NCI-H128 (cell line): ENCODE data around the gene ADAMTS13.

Experiments used
- DNase-seq: peaks from one replicate; lab custom pipeline; 2025; ENCODE audit not compliant: unreplicated experiment; lab: John Stamatoyannopoulos, UW

Gene ADAMTS13

DNA sequence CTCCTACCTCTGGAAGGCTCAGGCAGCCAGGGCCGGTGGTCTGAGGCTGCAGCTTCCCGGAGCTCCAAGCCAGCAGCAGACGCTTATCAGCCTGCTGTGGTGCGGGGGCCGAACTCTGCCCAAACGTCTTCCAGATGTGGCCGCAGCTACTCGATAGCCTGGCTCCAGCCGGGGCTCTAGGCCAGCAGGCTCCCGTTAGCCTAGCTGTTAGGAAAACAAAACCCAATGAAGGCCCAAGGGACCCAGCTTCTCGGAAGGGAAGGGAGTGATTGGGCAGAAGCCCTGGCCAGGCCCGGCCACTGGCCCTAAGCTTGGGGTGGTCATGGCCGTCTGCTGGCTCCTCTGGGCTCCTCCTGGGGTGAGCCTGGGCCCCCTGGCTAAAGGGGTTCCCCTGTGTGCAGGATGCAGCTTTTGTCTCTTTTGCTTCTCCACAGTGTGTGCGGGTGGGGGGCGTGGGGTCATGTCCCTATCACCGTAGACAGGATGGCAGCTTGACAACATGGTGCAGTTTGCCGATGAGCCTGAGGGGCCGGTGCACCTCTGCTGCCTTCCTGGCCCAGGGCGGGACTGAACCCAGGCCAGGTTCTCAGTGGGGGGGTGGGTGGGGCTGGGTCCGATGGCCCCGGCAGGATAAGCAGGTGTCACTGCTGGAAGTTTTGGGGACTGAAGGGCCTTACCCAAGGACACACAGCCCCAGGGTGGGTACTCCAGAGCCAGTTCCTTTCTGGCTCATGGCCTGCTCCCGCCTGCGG is 83.9 kb downstream of the ADAMTS13 start:
- no peak for DNase-seq

DNA sequence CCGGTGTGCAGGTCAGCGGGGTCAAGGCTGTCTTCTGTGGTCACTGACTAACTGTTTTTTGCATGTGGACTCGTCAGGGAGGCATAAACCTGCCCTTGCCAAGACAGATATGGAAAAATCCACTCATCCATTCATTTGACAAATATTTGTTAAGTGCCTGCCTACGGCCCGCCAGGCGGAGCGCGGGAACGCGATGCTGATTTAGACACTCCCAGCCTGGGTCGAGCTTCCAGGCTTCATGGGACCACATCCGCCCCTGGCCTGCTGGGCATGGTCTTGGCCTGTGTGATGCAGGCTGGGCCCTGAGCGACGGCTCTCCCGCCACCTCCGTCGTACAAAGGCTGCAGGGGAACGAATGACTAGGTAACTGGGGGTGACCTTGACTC is 84.5 kb downstream of the ADAMTS13 start:
- no peak for DNase-seq

DNA sequence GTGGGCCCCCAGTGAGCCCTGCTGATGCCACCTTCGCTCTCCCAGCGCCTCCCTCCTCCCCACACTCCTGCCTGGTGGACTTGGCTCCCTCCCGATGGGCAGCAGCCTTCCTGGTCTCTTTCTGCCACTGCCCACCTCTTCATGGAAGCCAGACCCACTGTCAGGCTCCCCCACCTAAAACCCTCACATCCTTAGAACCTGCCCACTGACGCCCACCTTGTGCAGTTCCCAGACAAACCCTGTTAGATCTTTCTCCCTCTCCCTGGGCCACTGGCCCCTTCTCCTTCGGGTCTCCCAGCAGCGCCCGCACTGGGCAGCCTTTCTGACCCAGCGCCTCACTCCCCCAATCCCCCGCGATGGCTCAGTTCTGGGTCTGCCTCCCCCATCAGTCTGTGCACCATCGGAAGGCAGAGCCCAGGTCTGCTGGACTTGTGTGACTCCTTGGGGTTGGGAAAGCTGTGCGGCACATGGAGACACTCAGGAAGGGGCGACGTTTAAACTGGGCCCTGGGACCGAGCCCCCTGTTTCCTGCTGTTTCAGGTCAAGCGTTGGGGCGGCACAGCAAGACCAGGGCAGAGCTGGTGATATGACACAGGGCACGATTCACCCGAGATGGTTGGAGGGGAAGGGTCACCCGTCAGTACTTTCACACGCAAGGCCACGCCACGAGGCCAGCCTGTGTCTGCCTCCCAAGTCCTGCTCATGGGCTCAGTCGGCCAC is 85.2 kb downstream of the ADAMTS13 start:
- no peak for DNase-seq

DNA sequence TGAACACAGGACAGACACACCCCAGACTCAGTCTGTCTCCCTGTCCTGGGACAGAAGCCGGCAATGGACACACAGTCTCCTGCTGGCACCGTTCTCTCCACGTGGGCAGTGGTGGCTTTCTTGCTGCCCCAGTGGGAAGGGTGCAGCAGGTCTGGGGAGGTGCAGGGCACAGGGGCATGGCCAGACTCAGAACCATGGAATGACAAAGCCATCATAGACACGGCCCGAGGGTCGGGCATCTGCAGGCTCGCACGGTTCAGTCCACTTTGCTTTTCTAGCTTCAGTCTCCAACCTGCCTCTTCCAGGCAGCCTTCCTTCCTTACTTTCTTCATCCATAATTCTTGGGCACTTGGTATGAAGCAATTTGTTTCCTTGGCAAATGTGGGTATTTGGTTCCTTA is 85.9 kb downstream of the ADAMTS13 start:
- DNase-seq = no peak
